Measurements from ENCODE around the gene PARD3.

PARD3 gene

DNA sequence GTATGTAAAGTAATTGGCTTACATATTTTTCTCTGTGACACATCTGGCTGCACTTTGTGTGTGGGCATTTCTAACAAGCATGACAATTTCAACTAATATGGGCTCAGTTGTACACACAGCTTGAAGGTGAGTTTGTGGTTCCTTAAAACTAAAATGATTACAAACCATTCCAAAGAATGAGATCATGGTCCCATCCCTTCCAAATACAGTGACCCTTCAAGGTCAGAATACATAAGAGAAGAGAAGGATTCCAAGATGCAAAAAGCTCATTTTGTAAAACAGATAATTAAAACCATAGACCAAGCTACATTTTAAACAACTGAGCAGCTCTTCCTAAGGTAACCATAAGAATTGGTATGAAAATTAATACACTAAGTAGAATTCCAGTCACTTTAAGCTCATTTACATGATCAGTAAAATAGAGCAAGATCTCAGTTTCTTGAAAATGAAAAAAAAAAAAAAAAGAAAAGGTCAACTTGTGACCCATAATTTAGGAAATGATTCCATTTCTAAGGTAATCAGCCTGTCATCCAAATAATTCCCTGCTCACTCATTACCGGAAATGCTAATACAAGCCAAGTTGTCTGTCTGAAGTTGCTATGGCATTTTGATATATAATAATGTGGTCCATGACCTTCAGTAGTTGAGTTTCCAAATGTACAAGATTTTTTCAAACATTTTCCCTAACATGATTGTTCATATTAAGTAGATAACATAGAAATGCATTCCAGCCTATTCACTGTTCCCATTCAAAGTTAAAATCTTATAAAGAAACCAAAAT lies 688.5 kb downstream of the PARD3 start:
- DNase-seq (ENCODE audit: low read depth): no peak

DNA sequence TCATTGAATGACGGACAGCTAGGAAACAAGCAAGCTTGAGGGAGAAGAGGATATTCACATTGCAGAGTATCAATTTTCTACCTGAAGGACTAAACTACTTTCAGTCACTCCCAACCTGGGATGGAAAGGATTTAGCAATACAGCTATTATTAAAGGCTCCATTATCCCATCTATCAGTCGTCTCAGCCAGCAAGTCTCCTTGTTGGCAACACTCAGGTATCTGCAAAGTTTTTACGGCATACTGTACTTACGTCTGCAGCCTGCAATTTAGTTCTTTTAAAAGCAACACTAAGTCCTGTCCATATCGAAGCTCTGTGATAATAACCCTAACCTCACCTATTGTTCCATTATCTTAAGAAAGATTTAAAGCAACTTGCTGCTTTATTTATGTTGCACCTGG lies 689.4 kb downstream of the PARD3 start:
- DNase-seq (ENCODE audit: low read depth): no peak

DNA sequence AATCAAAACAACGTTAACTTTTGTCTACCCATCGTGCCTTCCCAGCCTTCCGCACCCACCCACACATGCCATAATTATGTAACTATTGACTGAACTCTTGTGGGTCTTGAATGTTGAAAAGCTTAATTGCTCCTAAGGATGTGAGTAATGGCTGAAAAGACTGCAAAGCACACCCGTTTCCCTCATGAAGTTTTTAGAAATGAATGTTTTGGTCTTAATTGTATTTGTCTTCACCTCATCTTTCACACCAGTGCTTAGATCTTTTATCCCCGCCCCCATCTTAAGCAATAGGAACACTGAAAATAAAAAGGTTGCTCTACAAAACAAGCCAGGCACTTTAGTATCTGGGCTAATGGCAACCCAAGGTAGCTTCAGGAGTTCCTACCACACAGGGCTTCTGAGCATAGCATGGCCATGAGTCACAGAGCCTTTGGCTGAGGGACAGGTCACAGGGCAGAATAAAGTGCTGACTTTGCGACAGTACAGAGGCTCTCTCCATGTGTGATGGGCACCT lies 690.5 kb downstream of the PARD3 start:
- DNase-seq (ENCODE audit: low read depth): no peak

DNA sequence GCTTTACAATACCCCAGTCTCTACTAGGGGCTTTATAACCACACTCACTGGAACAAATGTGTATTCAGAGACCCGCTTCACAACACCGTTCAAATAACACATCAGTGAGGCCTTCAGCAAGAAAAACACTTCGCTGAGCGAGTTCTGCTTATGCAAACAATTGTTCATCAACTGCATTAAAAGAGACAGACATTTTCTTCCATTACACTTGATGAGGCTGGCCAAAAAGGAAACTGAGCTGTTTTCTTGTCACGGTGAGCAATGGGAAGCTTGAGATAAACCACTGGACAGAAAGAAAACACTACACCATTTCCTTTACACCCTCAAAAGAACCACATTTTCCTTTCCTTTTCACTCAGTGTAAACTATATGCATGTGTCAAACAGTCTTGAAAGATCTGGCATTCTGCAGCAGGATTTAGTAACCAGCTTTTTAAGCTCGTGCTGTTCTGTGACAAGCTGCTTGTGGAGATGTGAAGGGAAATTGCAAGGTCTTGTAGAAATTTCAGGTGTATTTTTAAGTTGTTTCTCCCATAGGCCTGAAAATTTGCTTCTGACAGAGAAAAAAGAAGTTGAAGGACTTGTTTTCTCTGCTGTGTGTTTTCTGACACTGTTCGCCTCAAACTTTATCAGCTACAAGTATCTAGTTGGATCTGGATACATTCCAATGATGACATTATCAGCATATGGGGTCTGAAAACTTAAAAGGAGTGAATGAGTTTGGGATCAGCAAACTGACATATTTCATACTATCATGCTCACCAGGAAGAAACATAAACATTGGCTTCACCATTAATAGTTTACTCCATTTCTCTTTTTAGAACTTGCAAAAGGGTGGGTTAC lies 693.1 kb downstream of the PARD3 start:
- DNase-seq (ENCODE audit: low read depth): no peak

DNA sequence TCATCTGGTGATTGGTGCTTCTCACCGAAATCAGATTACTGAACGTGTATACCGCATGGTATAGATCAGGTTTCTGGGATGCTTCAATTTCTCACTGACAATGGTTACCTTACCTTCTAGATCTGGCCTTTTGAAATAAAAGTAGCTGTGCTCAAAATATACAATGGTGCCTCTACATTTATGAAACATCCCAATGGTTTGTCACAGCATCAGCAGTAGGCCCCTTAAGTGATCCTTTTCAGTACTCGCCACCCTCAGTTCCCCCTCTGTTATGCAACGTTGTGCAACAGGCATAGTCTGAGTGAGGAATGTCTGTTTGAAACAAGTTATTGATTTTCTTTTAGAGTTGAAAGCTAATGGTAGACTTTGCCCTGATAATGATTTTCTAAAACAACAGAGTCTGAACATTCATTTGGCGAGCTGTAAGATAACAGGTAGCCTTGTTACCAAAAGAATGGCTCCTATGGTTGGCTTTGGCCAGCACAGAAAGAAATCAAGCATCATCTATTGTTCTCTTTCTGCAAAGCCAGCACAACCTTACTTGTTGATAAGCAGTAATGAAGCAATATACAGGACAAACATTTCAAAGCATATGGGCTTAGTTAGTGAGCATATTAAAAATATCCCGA lies 693.9 kb downstream of the PARD3 start:
- no peak for DNase-seq (ENCODE audit: low read depth)

DNA sequence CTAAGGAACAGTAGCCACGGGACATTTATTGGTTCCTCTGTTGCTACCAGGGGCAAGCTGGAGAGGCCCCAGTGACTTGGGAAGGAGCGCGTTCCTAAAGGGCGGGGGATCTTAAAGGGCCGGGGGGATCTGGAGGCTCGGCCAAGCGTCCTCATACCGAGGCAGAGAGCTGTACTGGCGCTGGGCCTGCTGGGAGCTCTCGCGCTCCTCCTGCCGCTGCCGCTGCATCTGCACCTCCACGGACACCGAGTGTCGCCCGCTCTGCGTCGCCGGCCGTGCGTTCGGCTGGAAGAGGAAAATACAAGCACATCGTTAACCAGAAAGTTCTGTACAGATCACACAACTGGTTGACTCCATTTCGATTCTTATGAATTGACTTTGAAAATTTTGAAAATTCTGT lies 695.6 kb downstream of the PARD3 start:
- no peak for DNase-seq (ENCODE audit: low read depth)

DNA sequence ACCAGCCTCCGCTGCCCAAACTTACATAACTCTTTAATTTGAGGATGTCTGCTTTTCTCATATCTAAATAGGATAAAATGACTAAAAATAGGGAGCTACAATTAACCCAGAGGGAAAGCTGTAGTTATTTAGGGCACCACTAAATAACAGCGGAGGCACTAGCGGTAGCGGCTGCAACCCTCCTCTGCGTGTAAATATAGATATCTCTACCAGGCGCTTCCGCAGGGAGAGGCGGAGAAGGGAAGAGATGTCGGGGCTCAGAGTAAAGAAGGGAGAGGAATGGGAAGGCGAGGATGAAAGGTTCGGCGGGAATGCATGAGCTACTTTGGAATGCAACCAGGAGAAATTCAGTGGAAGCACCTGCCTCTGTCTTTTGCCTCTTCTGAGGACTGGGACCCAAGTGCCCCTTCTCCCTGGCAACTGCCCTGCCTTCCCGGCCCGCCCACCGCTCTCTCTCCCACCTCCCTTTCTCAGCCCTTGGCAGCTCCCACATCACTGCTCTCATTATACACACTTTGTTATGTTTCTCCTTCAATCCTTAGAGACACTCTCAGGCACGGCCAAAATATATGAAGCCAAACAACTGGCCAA lies 698.3 kb downstream of the PARD3 start:
- DNase-seq (ENCODE audit: low read depth): no peak

DNA sequence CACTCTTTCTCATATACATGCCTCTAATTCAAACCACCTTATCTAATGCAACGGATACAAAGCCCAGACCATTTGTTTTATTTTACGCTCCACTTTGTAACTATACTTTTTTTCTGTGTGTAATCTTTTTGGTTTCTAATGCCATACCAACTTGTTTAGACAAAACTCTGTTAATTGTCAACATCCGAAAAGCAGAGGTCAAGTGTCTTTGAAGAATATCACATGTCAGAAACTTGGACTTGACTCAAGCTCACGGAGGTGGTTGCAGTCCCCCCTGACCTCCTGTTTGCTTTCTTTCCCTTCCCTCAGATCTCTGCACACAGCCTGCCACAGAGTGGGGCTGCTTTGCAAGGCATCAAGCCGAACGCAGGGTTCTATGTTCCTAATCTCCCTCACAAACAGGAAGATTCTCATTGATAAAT lies 698.9 kb downstream of the PARD3 start:
- no peak for DNase-seq (ENCODE audit: low read depth)

DNA sequence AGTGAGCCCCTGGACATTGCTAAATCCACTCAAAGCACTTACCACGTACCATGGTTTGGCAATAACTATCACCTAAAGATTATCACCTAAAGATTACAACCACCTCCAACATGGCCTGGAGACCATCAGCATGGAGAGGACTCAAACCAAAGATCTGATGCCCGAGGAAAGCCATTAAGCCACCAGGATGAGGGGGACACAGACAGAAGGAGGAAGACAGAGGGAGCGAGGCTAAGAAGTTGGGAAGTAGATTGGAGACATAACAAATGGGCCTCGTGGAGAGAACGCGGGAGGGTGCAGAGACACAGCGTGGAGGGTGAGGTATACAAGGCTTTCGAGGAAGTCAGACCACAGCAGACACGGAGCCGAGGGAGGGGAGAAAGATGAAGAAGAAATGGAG lies 700.2 kb downstream of the PARD3 start:
- no peak for DNase-seq (ENCODE audit: low read depth)

DNA sequence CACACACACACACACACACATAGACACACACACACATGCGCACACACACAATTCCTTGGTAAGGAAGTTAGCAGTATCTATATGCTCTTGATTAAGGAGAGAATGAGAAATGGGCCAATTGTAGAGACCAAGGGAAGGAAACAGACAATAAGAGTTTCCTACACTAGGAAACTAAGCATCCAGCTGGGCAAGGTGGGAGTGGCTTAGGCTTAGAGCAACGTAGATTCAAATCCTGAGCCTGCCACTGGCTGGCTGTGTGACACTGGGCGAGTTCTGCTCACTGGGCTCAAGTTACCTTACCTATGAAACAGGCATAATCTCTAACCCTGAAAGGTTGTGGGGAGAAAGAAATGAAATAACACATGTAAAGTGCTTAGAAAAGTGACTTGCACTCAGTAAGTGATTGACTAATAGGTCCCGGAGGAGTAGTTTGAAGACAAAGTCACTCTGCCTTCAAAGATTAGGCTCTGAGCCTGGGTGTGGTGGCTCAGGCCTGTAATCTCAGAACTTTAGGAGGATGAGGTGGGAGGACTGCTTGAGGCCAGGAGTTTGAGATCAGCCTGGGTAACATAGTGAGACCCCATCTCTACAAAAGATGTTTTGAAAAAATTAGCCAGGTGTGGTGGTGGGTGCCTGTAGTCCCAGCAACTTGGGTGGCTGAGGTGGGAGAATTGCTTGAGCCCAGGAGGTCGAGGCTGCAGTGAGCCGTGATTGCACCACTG lies 701.4 kb downstream of the PARD3 start:
- DNase-seq (ENCODE audit: low read depth): no peak

DNA sequence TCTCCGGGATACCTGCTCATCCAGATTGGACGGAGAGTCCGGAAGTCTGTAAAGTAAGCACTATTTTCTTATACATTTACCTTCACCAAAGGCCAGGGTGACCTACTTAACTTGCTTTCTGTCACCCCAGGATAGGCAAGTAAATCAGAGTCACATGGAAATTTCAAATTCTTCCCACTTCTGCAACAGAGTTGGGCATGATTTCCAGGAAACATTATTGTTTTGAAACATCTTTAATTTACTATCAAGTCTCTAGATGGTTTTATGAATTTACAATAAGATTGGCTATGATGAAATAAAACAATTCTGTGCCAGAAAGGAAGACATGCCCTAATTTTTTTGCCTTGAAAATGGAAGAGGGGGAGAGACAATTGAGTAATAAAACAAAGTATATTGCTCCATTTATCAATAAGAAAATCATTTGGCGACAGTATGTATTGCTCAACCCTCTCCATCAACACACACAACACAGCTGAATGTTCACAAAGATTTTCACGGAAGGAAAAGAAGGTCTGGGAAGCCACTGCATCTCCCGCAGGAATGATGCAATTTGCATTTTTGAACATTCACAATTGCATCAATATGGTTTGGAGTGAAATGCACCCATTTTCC lies 702.8 kb downstream of the PARD3 start:
- no peak for DNase-seq (ENCODE audit: low read depth)

DNA sequence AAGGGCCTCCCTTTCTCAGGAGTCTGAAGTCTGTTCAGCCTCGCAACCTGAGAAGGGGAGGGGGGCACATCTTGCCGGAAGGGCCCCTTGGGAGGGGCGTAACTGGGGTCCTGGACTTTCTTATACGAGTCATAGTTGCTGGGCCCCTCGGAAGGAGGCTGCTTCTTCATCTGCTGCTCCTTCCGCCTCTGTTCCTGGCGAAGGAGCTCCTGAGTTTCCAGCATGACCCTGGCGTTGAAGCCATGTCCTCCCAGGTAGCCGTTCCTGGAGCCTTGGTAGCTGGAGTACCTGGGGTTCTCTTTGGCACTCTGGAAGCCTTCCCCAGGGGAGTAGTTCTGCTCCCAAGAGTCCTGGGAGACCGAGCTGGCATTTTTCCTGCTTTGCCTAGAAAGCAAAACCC lies 703.9 kb downstream of the PARD3 start:
- no peak for DNase-seq (ENCODE audit: low read depth)

DNA sequence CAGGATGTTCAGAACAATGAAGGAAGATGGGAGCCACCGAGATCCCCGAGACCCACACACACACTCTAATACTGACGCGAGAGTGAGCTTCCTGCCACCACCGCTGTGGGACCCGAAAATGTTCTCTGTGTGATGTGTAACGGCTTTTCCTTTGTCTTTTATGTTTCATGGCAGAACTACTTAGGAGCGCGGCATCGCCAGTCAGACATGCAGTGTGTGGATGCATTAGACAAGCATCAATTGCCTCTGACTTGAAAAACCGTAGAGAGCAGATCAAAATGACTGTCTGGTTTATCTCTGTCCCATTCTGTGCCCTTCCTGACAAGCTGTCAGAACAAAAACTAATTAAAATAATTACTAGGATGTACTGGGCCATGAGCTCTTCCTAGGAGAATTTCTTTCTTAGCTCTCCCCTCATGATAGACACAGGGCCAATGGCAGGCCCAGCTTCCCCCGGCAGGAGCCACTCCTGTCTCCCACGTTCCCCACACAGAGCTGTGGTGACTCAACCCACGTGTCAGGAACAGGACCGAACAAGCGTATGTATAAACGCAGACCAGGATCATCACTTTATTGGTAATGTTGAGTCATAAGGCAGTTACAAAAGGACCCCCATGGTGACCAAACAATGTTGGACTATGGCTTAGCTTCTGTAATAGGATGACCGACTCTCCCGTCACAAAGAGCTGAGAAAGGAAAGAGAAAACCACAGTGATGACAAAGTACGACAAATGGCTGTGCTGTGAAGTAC lies 705.0 kb downstream of the PARD3 start:
- DNase-seq (ENCODE audit: low read depth): no peak

DNA sequence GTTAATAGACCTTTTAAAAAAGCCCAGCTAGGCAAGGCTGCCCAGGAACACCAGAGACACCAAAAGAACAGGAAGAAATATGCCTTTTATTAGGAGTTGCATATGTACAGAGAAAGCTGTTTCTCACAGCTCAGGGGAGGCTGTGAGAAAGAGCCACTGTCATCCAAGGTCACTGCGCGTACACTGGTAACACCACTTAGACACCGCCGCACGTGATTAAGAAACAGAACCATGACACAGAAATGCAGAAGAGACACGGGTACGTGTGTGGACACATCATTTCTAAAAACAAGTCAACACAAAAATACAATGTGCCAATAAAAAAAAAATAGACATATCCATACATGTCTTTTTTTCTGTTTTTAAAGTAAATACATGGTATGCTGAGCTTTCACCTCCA lies 705.6 kb downstream of the PARD3 start:
- no peak for DNase-seq (ENCODE audit: low read depth)

DNA sequence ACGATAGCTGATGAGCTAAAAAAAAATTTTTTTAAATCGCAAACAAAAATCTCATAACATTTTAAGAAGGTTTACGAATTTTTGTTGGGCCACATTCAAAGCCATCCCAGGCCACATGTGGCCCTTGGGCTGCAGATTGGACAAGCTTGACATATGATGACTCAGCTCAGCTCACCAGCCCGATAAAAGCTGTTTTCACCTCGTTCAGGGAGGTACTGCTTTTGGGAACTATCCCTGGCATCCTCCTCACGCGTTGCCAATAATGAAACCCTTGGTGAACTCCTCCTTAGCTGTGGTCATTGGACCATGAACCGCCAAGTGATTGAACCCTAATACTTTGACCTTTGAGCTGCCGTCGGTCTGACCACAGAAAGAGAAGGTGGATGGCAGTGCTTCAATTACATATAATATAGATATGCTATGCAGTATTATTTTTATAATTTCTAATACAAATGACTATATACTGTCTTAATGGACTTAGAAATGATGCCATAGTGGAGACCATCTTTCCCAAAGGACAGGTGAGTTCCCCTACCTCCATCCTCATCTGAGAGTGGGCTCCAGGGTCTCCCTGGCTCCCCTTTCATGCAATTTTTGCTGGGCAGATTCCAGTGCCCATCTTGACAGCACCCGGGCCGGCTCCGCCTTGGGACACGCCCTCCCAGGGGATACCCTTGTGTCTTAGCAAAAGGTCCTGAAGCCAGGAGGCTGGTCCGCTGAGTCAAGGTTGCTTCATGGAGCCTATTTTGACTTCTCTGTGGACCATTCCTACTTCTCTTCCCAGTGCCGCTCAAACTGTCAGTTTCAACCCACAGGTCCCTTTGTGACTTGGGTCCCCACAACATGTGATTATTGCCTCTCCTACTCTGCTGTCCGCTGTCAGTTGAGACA lies 707.2 kb downstream of the PARD3 start:
- no peak for DNase-seq (ENCODE audit: low read depth)

DNA sequence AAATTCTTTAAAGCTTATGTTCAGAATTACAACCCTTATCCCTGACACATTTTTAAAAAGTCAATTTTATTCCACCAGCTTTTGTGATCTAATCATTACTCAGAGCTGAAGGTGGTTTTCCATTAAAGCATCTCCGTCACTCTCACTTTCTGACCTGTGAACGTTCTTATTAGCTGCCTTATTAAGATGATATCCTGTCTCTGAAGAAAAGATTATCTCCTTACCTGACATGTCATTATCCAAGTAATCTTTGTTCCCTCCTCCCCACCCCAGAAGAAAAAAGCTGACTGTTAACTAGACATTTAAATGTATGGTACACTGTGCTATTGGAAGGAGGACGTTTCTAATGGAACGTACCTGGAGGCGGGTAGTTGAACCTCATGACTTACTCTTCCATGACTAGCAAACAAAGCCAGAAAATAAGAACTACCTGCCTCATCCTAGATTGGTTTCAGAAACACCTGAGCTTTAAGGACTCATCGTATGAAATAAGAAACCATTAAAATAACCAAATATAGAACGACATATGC lies 708.7 kb downstream of the PARD3 start:
- no peak for DNase-seq (ENCODE audit: low read depth)

DNA sequence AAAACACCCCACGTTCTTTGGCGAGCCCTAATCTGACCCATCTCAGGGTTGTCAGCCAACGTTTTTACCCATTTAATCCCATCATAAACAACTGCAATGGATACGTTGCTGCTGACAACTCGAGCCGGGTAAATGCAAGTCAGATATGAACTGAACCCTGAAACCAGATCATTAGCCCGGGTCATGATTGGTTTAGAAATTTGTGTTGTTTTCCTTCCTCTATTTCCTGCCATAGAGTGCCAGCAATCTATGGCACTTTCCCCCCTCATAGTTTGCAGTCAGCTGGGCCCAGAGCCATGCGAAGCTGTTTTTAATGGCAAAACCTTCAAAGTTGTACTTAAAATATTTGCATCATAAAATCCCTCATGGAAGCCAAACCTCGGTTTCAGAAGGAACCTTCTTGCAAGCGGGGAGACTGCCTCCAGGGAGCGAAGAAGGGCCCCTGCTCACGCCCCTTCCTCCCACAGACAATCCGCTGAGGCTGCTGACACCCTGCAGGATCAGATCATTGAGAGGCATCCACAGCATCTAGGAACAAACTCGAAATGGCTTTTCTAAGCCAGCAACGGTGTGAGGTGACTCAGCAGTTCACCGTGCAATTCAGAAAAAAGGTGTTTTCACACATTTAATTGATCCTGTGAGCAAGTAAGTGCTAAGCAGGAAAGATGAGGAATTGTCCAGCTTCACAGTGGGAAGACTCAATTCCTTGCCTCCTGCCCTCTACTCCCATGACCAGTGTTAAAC lies 710.1 kb downstream of the PARD3 start:
- no peak for DNase-seq (ENCODE audit: low read depth)

DNA sequence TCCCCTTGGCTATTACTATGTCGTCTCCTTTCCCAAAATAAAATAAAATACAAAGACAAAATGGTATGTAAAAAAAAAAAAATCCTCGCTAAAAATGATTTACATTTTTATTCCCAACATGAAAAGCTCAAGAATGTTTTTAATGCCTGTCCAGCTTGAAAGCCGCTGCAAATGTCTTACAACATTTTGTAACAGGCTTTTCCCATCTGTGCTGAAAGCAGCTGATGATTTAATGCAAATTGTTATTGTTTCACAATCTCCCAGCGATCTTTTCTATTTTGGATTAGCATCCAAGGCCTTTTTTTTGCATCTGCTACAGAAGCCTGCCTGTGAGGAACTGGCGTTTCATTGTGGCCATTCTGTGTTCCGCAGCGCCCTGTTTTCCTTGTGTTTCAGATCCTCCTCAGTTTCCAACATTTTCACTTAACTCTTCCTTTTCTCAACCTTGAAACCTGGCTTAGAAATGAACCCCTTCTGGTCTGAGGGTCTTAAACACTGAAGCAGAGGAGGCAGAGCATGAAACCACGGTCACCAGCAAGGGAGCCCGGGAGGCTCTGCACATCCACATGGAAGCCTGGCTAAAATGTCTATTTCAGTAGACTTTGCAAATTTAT lies 712.1 kb downstream of the PARD3 start:
- DNase-seq (ENCODE audit: low read depth): no peak

All from activated T-helper 1 cell treated with Interleukin-2 at 50 U/mL for 16 hours (primary cell).